HG03139 (cell line): ENCODE results near the gene RYR2.
"Not testable (repeated sequence)": the region's sequence is repeated elsewhere in the genome, so short reads cannot be mapped to it uniquely, and the experiment has no call there.

Source experiments
- ATAC-seq: cut with Tn5 transposase; IDR thresholded peaks from one replicate; pipeline ENCODE4 v1.9.1; 2021; ENCODE audit not compliant: unreplicated experiment

The RYR2 gene

DNA sequence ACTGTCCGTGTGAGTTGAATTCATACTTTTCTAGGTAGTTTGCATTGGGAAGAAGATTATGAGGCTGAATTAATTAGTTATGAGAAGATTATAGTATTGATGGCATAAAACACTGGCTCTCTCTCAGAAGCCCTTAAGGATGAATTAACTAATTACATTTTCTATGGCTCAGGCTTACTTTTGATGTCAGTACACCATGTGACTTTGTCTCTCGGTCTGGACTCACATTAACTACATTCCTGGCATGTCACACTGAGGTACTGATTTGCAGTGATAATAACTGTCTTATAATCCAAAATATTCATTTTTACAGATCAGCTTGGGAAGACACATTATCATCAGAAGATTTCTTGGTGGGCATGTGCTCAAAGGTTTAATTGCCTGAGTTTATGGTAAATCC lies 486.6 kb downstream of the RYR2 start:
- no peak for ATAC-seq

DNA sequence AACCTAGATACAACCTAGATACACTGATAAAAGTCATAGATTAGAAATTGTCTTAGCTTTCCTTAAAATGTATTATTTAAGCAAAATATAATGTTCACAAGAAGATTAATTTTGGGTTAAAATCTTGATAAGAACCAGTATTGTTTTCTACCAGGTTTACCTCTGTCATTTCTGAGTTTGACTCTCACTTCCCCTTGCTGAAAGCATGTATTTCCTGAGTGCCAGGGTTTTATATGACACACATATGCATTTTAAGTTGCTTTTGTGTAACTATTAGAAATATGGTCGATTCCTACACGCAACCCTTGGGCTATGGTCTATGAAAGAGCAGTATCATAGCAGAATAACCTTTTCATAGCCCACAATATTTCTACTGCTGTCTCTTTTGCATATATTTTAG lies 497.1 kb downstream of the RYR2 start:
- ATAC-seq = no peak

- ATAC-seq = no peak
Measured at GRCh38 chr1:237542525-237543418, 500.8 kb downstream of the RYR2 start.

DNA sequence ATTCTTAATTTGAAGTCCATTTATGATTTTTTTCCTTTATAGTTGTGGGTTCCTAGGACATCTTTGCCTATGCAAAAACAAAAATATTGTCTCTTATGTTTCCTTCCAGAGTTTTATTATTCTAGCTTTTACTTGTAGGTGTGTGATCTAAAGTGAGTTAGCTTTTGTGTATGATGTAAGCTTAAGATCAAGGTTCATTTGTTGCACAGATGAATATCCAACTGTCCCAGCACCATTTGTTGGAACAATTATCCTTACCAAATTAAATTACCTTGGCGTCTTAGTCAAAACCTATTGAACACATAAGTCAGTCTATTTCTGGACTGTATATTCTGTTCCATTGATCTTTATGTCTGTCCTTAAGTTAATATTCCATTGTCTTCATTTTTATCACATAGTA lies 511.1 kb downstream of the RYR2 start:
- no peak for ATAC-seq

DNA sequence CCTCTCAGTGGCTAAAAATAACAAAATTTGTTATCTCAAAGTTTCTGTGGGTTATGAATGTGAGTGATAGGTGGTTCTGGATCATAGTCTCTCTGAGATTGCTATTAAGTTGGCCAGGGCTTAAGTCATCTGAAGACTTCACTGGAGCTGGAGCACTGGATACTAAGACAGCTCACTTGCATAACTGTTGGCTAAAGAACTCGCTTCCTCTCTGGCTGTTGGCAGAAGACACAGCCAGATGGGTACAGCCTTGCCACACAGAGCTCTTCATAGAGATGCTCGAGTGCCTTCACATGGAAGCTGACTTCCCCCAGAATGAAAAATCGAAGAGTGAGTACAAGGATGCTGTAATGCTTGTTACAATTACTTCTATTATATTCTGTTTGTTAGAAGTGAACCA lies 514.9 kb downstream of the RYR2 start:
- no peak for ATAC-seq

DNA sequence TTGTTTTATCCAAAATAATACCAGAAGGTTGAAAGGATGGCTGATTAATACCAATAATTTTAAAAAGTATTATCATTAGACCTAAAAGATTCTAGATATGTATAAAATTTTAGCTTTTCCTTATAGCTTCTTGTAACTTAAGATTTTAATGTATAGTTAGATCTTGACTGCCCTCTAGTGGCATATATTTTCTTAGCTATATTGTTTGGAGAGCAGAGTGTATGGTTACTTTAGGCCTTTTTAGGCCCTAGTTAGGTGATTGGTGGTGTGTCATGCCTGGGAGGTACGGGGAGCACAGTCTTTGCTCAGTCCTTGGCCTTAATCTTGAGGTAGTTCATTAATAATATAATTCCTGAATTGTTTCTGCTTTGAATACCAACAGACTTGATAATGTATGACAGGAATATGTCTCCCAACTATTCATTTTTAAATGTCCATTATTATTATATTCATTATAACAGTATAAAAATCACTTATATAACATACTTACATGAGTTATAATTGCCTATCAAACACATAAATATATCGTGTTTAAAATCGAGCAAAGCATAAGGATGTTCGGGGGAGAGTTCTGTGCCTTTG lies 520.3 kb downstream of the RYR2 start:
- peak; percentile 64 for ATAC-seq

GRCh38 chr1:237565236-237565635 lies 523.3 kb downstream of the RYR2 start:
- ATAC-seq = no peak

GRCh38 chr1:237566581-237566980 lies 524.6 kb downstream of the RYR2 start:
- no peak for ATAC-seq

DNA sequence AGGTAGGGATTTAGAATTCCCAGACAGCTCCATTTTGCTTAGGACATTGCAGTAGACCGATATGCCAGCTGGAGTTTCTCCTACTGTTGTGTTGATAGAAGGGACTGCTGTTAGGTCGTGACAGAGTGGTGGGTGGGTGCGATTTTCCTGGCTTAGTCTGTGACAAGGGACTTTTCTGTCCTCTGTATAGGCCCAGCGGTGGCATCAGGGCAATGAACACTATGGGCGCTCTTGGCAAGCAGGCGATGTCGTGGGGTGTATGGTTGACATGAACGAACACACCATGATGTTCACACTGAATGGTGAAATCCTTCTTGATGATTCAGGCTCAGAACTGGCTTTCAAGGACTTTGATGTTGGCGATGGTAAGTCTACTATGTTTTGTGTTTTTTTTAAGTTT lies 527.0 kb downstream of the RYR2 start:
- ATAC-seq = no peak

DNA sequence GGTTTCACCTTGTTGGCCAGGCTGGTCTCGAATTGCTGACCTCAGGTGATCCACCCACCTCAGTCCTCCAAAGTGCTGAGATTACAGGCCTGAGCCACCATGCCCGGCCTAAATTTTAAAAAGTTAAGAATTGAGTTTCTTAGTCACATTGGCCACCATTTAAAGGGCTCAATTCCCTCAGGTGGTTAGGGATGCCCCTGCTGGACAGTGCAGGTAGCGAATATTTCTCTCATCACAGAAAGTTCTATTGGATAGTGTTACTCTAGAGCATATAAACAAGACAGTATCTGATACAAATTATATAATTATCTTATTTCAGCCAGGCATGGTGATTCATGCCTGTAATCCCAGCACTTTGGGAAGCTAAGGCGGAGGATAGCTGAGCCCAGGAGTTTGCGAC lies 528.5 kb downstream of the RYR2 start:
- ATAC-seq = no peak

DNA sequence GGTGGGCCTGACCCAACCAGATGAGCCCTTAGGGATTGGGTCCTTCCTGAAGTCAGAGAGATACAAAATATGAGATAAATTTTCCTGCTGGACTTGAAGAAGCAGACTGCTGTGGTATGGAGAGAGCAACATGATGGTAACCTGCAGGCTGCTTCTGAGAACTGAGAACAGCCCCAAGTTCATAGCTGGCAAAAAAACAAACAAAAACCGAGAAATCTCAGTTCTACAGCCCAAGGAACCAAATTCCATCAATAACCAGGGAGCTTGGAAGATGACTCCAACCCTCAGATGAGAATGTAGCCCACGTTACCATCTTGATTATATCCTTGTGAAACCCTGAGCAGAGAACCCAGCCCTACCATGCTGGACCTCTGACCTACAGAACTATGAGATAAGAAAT lies 532.6 kb downstream of the RYR2 start:
- ATAC-seq = no peak

- ATAC-seq = no peak
Measured at GRCh38 chr1:237578540-237578939, 536.6 kb downstream of the RYR2 start.

DNA sequence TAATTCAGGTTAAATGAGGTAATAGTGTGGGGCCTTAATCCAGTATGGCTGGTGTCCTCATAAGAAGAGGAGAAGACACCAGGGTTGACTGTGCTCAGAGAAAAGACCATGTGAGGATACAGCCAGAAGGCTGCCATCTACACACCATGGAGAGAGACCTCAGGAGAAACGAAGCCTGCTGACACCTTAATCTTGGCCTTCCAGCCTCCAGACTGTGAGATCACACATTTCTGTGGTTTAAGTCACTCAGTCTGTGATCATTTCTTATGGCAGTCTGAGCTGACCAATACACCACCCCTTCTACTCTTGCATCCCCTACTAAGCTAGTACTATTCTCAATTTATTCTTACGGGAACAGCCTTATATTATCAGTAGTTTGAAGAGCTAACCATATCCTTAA lies 538.7 kb downstream of the RYR2 start:
- no peak for ATAC-seq

DNA sequence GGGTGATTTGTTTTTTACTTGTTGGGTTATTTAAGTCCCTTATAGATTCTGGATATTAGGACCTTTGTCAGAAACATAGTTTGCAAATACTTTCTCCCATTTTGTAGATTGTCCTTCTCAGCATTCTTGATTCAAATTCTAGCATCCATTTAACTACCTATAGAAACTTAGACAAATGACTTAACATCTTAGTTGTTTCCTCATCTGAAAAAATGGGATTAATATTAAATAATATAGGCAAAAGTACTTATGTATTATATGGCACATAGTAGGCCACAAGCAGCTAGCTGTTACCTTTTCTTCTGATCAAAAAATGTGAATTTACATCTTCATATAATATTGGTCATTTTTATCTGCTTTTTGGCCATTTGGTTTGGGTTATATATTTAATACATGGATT lies 541.3 kb downstream of the RYR2 start:
- no peak for ATAC-seq

GRCh38 chr1:237583756-237584155 lies 541.8 kb downstream of the RYR2 start:
- no peak for ATAC-seq

DNA sequence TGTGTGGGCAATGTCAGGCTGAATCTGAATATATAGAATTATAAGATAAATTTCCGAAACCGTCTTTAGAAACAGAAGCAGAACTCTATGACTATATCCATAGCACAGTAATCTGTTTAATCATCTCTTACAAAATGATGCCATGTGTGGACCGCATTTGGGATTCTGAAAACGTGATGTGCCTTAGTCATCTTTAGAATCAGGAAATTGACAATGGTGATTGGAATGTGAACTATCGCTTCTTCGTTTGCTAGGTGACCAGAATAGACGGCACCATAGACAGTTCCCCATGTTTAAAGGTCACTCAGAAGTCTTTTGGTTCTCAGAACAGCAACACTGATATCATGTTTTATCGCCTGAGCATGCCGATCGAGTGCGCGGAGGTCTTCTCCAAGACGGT lies 548.4 kb downstream of the RYR2 start:
- ATAC-seq = no peak

GRCh38 chr1:237591353-237591752 lies 549.4 kb downstream of the RYR2 start:
- no peak for ATAC-seq

DNA sequence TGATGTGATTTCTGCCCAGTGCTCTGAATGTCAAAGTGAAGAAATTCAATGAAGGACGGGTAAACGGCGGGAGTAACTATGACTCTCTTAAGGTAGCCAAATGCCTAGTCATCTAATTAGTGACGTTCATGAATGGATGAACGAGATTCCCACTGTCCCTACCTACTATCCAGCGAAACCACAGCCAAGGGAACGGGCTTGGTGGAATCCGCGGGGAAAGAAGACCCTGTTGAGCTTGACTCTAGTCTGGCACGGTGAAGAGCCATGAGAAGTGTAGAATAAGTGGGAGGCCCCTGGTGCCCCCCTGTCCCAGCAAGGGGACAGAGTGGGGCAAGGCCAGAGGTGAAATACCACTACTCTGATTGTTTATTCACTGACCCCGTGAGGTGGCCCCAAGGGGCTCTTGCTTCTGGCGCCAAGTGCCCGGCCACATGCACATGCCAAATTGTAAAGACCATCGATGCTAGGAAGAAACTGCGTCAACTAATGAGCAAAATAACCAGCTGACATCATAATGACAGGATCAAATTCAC lies 561.1 kb downstream of the RYR2 start:
- ATAC-seq = not testable (repeated sequence)

DNA sequence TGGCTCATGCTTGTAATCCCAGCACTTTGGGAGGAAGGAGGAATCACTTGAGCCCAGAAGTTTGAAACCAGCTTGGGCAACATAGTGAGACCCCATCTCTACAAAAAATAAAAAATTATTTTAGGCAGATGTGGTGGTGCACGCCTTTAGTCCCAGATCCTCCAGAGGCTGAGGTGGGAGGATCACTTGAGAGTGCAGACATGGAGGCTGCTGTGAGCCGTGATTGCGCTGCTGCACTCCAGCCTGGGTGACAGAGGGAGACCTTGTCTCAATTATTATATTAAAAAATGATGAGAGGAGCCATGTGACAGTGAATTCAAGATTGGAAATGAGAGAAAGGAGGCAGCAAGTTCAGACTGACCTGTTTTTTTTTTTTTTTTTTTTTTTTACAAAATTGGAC lies 566.4 kb downstream of the RYR2 start:
- no peak for ATAC-seq

- no peak for ATAC-seq
Measured at GRCh38 chr1:237610157-237610556, 568.2 kb downstream of the RYR2 start.

DNA sequence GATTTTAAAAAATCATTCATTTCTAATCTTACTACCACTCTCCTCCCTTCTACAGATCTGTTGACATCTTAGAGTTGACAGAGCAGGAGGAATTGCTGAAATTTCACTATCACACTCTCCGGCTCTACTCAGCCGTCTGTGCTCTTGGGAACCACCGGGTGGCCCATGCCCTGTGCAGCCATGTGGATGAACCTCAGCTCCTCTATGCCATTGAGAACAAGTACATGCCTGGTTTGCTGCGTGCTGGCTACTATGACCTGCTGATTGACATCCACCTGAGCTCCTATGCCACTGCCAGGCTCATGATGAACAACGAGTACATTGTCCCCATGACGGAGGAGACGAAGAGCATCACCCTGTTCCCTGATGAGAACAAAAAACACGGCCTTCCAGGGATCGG lies 572.0 kb downstream of the RYR2 start:
- no peak for ATAC-seq

DNA sequence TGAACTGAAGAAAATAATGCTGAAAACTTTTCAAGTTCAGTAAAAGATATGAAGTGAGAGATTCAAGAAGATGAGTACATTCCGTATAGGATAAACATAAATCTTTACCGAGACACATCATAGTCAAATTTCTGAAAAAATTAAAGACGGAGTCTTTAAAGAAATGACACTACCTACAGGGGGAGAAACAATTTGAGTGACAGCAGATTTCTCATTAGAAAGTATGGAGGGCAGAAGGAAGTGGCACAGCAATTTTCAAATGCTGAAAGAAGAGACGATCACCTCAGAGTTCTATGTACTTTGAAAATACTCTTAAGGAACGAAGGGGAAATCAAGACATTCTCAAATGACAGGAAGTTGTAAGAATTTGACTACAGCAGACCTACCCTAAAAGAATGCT lies 577.6 kb downstream of the RYR2 start:
- ATAC-seq = no peak
